Activated CD8-positive, alpha-beta memory T cell treated with anti-CD3 and anti-CD28 coated beads, Interleukin-2, amount 50 U/mL, for 24 hours (primary cell): ENCODE measurements around the gene HP1BP3.

Experiments
- DNase-seq: peaks from one replicate; pipeline ENCODE4 v3.0.0-alpha.2; 2020; ENCODE audit errors: extremely low read depth

HP1BP3 gene

GRCh38 chr1:20712215-20712577 is 74.9 kb downstream of the HP1BP3 start:
- DNase-seq, result no peak

- DNase-seq, result no peak
Measured at GRCh38 chr1:20711285-20712214, 75.6 kb downstream of the HP1BP3 start.

- no peak for DNase-seq
Measured at GRCh38 chr1:20710469-20711284, 76.4 kb downstream of the HP1BP3 start.

GRCh38 chr1:20709868-20710267 is 77.2 kb downstream of the HP1BP3 start:
- DNase-seq, result no peak

DNA sequence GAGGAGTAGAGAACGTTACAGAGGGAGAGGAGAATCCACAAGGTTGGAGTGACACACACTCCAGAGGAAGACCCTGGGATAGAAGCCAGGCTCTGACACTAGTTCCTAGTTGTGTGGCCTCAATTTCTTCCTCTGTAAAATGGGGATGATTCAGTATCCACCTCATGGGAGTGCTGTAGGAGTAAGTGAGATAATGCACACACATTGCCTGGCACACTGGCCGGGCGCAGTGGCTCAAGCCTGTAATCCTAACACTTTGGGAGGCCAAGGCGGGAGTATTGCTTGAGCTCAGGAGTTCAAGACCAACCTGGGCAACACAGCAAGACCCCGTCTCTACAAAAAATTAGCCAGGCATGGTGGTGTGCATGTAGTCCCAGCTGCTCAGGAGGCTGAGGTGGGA is 78.2 kb downstream of the HP1BP3 start:
- DNase-seq, result no peak

GRCh38 chr1:20708057-20708456 is 79.0 kb downstream of the HP1BP3 start:
- no peak for DNase-seq

DNA sequence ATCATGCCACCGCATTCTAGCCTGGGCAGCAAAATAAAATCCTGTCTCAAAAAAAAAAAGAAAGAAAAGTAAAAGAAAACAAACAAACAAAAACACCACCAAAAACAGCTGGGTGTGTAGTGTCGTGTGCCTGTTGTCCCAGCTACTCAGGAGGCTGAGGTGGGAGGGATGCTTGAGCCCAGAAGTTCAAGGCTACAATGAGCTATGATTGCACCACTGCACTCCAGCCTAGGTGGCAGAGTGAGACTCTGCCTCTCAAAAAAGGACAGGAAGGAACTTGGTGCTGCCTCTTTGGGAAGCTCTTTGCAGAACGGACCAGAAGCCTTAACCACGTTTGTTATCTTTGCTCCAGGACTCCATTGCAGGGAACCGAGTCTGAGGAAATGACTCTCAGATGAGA is 80.3 kb downstream of the HP1BP3 start:
- DNase-seq, result no peak

DNA sequence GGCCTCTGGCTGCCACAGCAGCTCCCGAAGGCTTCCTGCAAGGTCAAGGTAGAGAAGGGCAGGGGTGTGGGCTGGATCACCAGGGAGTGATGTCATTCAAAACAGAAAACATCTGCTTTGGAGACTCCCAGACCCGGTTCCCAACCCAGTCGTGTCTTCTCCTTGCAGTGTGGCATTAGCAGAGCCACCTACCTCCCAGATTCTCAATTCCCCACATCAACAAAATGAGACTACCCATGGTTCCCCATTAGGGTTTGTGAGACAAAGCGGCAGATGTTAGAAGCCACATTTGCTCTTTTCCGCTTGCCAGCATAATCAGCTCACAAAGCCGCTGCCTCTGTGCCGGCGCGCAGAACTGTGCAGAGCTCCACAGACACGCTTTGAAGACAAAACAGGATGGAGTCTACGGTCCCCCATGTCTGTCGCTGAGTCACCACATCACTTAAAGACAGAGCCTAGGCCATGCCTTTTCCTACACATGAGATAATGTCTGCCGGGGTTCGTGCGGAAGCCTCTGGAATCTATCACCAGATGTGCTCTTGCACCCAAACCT is 81.8 kb downstream of the HP1BP3 start:
- DNase-seq, result no peak

DNA sequence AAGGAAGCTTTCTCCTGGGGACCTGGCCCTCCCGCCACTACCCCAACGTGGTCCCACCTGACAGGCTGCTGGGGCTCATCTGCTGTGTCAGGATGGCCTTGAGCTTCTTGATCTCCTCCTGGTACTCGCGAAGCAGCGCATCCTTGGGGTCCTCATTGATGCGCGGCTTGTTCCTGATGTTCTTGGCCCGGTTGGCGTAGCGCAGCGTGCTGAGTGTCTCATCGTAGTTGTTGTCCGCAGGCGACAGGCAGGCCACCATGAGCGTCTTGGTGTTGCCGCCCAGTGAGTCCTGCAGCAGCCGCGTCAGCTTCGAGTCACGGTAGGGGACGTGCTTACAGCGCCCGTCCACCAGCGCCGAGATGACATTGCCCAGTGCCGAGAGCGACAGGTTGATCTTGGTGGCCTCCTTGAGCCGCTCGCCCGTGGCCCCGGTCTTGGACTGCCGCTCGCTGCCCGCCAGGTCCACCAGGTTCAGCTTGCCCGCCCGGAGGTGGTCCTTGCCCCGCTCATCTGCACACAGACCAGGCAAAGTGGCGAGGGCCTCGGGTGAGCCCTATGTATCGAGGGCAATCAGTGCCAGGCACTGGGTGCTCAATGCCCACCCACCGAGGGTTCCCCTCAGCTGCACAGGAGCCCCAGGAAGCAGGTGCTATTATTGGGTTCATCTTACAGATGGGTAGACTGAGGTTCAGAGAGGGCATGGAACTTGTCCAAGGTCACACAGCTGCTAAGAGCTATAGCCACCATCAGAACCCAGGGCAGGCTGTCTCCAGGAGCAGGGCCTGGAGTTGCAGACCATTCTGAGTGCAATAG is 82.5 kb downstream of the HP1BP3 start:
- DNase-seq, result no peak

GRCh38 chr1:20703124-20703756 is 83.9 kb downstream of the HP1BP3 start:
- DNase-seq, result no peak

GRCh38 chr1:20702416-20702815 is 84.7 kb downstream of the HP1BP3 start:
- no peak for DNase-seq

- DNase-seq, result no peak
Measured at GRCh38 chr1:20701847-20702246, 85.3 kb downstream of the HP1BP3 start.

DNA sequence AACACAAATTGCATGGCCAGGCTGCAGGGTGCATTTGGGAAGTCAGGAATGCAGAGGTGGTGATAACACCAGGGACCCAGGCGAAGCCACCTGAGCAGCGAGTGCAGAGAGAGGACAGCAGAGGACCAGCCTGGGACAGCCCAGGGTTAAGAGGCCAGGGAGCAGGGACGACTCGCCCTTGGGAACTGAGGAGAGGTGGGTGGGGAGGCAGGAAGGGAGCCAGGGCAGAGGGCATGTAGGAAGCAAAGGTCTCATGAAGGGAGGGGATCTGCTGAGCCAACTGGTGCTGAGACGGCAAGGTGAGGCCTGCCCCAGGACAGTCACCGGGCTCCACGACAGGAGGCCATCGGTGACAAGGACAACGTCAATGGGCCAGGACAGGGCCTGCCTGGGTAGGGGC is 85.7 kb downstream of the HP1BP3 start:
- no peak for DNase-seq

DNA sequence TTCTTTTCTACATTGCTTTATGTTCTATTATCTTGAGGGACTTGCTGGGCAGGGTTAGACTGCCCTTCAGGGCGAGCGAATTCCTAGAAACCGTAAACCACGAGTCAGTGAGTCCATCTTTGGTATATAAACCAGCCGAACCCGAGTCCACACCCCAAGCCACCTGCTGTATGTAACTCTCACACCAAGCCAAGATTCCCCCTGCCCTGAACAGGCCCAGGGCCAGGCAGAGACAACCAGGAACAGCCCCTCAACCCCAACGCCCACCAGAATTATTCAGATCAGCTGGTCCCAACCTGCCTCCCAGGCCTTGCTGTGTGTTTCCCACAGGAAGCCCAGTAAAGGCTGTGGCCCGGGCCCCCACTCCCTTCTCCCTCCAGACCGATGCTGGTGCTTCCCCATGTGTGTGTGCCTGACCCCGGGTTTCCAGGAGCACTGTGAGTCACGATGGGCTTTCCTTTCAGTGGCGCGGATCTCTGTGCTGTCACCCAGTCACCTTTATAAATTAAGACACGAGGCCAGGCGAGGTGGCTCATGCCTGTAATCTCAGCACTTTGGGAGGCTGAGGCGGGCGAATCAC is 86.4 kb downstream of the HP1BP3 start:
- DNase-seq, result no peak

DNA sequence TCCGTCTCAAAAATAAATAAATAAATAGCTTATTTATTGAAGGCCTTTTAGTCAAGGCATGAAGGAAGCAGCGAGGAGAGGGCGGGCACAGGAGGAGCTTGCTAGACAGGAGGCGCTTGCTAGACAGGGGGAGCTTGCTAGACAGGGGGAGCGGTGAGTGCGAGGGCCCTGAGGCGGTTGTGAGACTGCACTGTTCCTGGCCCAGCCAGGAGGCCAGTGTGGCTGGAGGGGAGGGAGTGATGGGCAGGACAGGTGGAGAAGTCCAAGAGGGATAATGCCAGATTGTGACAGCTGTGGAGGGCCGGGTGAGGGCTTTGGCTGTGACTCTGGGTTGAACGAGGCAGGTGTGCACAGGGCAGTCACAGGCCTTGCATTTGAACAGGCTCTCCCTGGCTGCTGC is 87.5 kb downstream of the HP1BP3 start:
- DNase-seq, result no peak

DNA sequence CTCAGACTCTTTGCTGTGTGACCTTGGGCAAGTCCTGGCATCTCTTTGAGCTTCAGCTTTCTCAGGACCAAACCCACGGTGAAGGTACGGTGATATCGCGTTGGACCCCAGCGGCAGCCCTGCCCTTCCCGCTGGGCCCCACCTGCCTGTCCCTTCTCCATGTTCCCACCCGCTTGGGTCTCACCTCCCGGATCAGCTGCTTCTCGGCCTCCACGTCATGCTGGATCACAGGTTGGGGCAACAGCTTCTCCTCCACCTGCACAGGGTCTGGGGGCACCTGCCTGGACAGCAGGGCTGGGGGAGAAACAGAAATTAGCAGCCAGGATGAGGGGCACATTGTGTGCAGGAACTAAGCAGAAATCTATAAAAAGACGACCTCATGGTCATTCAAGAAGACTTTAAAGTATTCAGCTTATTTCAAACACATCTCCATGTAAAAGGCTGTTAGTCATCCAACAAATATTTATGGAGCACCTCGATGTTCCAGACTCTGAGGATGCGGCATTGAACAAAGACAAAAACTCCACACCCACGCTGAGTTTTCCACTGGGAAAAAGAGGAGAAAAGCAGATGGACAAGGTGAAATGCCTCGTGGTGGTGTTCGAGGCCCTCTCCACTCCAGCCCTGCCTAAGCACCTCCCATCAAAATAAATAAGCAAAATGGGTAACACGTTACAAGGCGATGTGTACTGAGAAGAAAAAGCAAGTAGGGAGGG is 88.8 kb downstream of the HP1BP3 start:
- no peak for DNase-seq

DNA sequence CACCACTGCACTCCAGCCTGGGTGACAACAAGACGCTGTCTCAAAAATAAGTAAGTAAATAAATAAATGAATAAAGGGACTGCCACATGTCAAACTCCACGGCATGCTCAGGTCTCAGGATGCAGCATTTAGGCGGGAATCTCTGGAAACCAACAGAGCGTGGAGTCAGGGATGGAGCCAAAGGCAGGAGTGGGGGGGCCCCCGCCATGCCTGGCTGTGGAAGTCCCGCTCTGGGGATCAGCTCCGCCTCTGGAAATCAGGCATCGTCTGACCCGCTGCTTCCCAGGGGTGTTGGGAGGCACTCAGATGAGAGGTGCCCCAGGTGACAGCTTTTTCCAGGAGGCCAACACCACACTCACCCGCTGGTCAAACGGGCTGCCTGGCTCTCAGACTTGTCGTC is 89.5 kb downstream of the HP1BP3 start:
- no peak for DNase-seq

GRCh38 chr1:20696397-20697333 is 90.4 kb downstream of the HP1BP3 start:
- peak; percentile 31 for DNase-seq

- no peak for DNase-seq
Measured at GRCh38 chr1:20695515-20695914, 91.6 kb downstream of the HP1BP3 start.
